Activated T-helper 2 cell treated with anti-CD3 and anti-CD28 coated beads, Interferon-gamma antibody, Interleukin-2, Interleukin-4, amounts not matched to agents 10 μg/mL and 5 μg/mL and 100 μg/mL, durations not matched to agents 14 hours and 24 hours and 36 hours (primary cell): ENCODE results near the gene INHA. TPM values are rescaled to one million over a fixed set of nuclear protein-coding genes. Genes with fewer than 3 reads are reported as not detected.

Experiments used
- DNase-seq: peaks from one replicate; pipeline ENCODE4 v3.0.0; 2021; ENCODE audit warnings: low spot score
- H3K27ac Mint-ChIP-seq: one replicate; pipeline ENCODE4 v1.8.0; 2021; ENCODE audit warnings: mixed read lengths
- H3K27me3 Mint-ChIP-seq: one replicate; pipeline ENCODE4 v1.8.0; 2021; ENCODE audit warnings: low read depth, mixed read lengths
- H3K36me3 Mint-ChIP-seq: one replicate; pipeline ENCODE4 v1.8.0; 2021; ENCODE audit warnings: low read depth, mixed read lengths
- H3K4me1 Mint-ChIP-seq: one replicate; pipeline ENCODE4 v1.8.0; 2021; ENCODE audit warnings: low read depth, mixed read lengths
- H3K4me3 Mint-ChIP-seq: one replicate; pipeline ENCODE4 v1.8.0; 2021; ENCODE audit warnings: low read depth, mild to moderate bottlenecking, moderate library complexity, mixed read lengths
- H3K9me3 Mint-ChIP-seq: one replicate; pipeline ENCODE4 v1.8.0; 2021; ENCODE audit warnings: mixed read lengths
- intact Hi-C: fragments of 100-400 bp; cut with micrococcal nuclease; formaldehyde crosslinking; loops from one replicate; pipeline ENCODE4 v1.15.1; 2023
- total RNA-seq: library from RNA; stranded (reverse); gene quantifications from 2 replicates; pipeline ENCODE4 v1.2.3, GENCODE V29; 2022

INHA gene
- total RNA-seq, 1 donor from 2014 or later, result not detected

- Mint-ChIP-seq H3K4me1 (no peaks in the 10 kb centered on the region), H3K27me3 (peaks cover 26% of the 10 kb centered on the region), H3K4me3 (no peak overlapping the region), H3K36me3 (no peaks in the 10 kb centered on the region), H3K27ac (no peak overlapping the region), H3K9me3 (no peaks in the 10 kb centered on the region)
- DNase-seq, result no peak
- intact Hi-C loops, result no loop called here
Observed at GRCh38 chr2:219576505-219577388, 4.6 kb downstream of the INHA start.

DNA sequence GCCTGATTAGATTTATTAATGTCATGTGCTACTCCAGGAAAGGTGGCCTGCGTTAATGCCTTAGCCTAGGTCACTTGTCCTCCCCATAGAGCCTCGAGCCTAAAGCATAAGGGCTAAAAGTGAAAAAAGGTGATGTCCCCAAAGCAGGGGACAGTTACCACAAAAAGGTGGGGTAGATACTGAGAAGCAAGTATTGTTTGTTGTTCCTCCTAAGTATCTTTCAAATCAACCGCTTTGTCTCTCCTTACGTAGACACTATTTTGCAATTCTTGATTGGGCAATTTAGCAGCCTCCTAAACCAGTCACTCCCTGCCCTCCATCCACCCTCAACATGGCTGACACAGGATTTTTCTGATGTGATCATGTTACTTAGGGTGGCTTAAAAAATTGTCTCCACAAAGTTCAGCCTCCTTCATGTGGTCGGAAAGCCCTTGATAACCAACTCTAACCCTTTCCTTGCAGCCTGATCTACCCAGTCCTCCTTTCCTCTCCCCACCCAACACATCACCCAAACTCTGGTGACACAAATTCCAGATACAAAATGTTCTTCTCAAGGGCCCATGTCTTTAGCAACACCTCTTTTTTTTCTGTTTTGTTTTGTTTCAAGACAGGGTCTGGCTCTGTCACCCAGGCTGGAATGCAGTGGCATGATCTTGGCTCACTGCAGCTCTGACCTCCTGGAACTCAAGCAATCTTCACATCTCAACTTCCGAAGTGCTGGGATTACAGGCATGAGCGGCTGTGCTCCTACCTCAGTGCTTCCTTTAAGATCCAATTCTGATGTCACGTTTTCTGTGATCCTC is 6.9 kb downstream of the INHA start:
- H3K9me3 Mint-ChIP-seq, result no peaks in the 10 kb centered on the region
- no peaks in the 10 kb centered on the region for H3K36me3 Mint-ChIP-seq
- no peaks in the 10 kb centered on the region for H3K4me1 Mint-ChIP-seq
- H3K4me3 Mint-ChIP-seq, result no peak overlapping the region
- H3K27me3 Mint-ChIP-seq, result peaks cover 10% of the 10 kb centered on the region
- no peak overlapping the region for H3K27ac Mint-ChIP-seq
- no peak for DNase-seq
- intact Hi-C loops, result no loop called here

DNA sequence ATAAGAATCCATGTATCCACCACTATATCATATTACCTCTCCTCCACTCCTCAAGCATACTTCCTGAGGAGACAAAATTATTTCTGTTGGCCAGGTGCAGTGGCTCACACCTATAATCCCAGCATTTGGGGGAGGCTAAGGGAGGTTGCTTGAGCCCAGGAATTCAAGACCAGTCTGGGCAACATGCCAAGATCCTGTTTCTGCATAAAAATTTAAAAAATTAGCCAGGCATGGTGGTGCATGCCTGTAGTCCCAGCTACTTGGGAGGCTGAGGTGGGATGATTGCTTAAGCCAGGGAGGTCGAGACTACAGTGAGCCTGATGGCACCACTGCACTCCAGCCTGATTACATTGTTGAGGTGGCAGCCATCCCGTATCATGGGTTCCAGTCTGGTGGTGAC is 9.2 kb downstream of the INHA start:
- intact Hi-C loops, result loop anchor here (5.0 kb wide), 1 partner anchor 794 kb away; no protein-coding TSS in a partner anchor

DNA sequence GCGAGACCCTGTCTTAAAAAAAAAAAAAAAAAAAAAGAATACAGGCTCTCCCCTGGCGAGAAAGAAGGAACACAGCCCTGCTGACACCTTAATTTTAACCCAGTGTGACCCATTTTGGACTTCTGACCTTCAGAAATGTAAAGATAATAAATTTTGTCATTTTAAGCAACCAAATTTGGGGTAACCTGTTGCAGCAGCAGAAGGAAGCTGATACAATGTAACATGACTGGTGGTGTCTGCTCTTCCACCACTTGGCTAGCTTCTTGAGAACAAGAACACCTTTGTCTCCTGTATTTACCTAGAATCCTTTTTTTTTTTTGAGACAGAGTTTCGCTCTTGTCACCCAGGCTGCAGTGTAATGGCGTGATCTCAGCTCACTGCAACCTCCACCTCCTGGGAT is 19.0 kb downstream of the INHA start:
- Mint-ChIP-seq H3K4me1 (peaks cover 3% of the 10 kb centered on the region), H3K36me3 (no peaks in the 10 kb centered on the region), H3K27ac (no peak overlapping the region), H3K27me3 (peaks cover 3% of the 10 kb centered on the region), H3K4me3 (no peak overlapping the region), H3K9me3 (no peaks in the 10 kb centered on the region)
- intact Hi-C loops, result no loop called here
- DNase-seq, result no peak

More for the DNA sequence above, 9.2 kb downstream of the INHA start:
- DNase-seq, result no peak
- Mint-ChIP-seq H3K27me3 (peaks cover 17% of the 10 kb centered on the region), H3K9me3 (no peaks in the 10 kb centered on the region), H3K4me3 (no peak overlapping the region), H3K36me3 (no peaks in the 10 kb centered on the region), H3K4me1 (no peaks in the 10 kb centered on the region), H3K27ac (no peak overlapping the region)

DNA sequence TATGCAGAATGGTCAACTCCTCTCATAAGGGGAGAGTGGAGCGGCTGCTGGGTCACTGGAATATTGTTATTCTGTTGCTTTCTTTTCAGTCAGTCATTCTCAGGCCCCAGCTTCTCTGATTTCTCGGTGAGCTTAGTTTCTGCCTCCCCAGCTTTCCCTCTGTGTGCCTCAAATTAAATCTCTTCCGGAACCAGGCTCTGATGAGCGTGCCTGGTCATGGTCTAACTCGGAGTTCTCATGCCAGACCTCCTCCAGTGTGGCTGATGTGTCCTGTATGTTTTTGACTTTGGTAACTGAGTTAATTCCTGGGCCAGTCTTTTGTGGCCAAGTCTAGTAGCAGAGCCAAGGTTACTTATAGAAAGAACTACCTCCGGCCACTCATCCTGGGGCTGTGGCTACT is 20.6 kb downstream of the INHA start:
- no peak for DNase-seq
- Mint-ChIP-seq H3K27ac (no peak overlapping the region), H3K4me3 (no peak overlapping the region), H3K4me1 (peaks cover 8% of the 10 kb centered on the region), H3K27me3 (peaks cover 1% of the 10 kb centered on the region), H3K9me3 (no peaks in the 10 kb centered on the region), H3K36me3 (no peaks in the 10 kb centered on the region)
- intact Hi-C loops, result no loop called here

DNA sequence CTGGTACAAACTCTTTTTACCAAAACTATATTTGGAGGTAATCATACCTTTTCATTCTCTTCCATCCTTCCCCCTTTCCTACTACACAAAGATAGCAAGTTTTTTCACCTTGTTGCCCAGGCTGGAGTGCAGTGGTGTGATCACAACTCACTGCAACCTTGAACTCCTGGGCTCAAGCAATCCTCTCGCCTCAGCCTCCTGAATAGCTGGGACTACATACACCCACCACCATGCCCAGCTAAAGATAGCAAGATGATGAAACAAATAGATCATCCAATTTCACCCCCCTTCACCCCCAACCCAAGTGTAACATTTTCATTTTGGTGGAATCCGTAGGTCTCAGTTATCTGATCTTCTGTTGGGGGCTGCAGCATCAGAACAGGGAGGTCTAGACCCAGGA is 21.0 kb downstream of the INHA start:
- Mint-ChIP-seq H3K4me1 (peaks cover 10% of the 10 kb centered on the region), H3K36me3 (no peaks in the 10 kb centered on the region), H3K9me3 (no peaks in the 10 kb centered on the region), H3K27me3 (peaks cover 1% of the 10 kb centered on the region), H3K4me3 (no peak overlapping the region), H3K27ac (no peak overlapping the region)
- DNase-seq, result no peak
- intact Hi-C loops, result no loop called here

- intact Hi-C loops, result loop anchor here (5.0 kb wide), 2 partner anchors 47 to 418 kb away; partner anchors contain the start of genes CNPPD1 and RETREG2
- H3K4me3 Mint-ChIP-seq, result peak overlapping the region; percentile 31
- no peaks in the 10 kb centered on the region for H3K36me3 Mint-ChIP-seq
- no peak for DNase-seq
- H3K9me3 Mint-ChIP-seq, result no peaks in the 10 kb centered on the region
- H3K27me3 Mint-ChIP-seq, result peaks cover 1% of the 10 kb centered on the region
- H3K27ac Mint-ChIP-seq, result no peak overlapping the region
- H3K4me1 Mint-ChIP-seq, result peaks cover 18% of the 10 kb centered on the region
Observed at GRCh38 chr2:219595256-219595655, 23.1 kb downstream of the INHA start.

DNA sequence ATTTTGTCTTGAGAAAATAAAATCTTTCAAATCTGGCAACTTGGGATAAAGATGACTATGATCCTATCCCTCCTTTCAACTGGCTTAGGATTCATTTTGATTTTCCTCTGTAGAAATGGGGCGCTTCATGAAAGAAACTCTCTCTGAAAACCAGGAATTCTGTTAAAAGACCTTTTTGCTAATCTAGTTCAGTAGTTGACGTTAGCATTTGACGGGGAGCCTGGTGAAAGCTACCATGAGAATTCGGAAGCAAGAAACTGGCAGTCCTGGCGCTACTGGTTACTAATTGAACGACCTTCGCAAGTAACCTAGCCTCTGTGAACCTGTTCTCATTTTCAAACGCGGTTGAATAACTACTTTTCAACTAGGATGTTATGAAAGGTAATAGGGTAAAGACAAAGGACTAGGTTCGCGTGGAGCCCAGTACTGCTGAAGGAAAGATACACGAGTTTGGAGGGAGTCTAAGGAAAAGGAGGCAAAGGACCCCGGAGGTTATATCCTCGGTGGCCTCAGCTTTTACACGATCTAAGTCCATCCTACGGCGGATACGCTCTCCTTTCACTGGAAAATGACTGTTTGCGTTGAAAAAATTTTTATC is 24.9 kb downstream of the INHA start:
- H3K4me1 Mint-ChIP-seq, result peaks cover 18% of the 10 kb centered on the region
- intact Hi-C loops, result loop anchor here (1.0 to 5.0 kb wide), 5 partner anchors 45 to 420 kb away; partner anchors contain the start of genes CHPF, CNPPD1 and RETREG2
- peaks cover 1% of the 10 kb centered on the region for H3K27me3 Mint-ChIP-seq
- peak overlapping the region; percentile 90 for H3K27ac Mint-ChIP-seq
- no peaks in the 10 kb centered on the region for H3K9me3 Mint-ChIP-seq
- no peak for DNase-seq
- H3K4me3 Mint-ChIP-seq, result peak overlapping the region; percentile 93
- H3K36me3 Mint-ChIP-seq, result peaks cover 16% of the 10 kb centered on the region

GRCh38 chr2:219597552-219598307 is 25.6 kb downstream of the INHA start, which contains the start of gene STK11IP:
TSS of gene STK11IP (plus strand) at chr2:219597857. CDS start at chr2:219598120, 263 bp downstream.
- intact Hi-C loops, result loop anchor here (1.0 to 5.0 kb wide), 6 partner anchors 45 to 420 kb away; partner anchors contain the start of genes CHPF, CNPPD1, GMPPA and RETREG2
- H3K4me3 Mint-ChIP-seq, result peak within 1 kb of the TSS; percentile 93
- peaks cover 18% of the 10 kb centered on the region for H3K4me1 Mint-ChIP-seq
- DNase-seq, result peak; percentile 89
- no peaks in the 10 kb centered on the region for H3K9me3 Mint-ChIP-seq
- H3K36me3 Mint-ChIP-seq, result peaks cover 21% of the 10 kb centered on the region
- H3K27ac Mint-ChIP-seq, result peak within 1 kb of the TSS; percentile 90
- H3K27me3 Mint-ChIP-seq, result no peaks in the 10 kb centered on the region

DNA sequence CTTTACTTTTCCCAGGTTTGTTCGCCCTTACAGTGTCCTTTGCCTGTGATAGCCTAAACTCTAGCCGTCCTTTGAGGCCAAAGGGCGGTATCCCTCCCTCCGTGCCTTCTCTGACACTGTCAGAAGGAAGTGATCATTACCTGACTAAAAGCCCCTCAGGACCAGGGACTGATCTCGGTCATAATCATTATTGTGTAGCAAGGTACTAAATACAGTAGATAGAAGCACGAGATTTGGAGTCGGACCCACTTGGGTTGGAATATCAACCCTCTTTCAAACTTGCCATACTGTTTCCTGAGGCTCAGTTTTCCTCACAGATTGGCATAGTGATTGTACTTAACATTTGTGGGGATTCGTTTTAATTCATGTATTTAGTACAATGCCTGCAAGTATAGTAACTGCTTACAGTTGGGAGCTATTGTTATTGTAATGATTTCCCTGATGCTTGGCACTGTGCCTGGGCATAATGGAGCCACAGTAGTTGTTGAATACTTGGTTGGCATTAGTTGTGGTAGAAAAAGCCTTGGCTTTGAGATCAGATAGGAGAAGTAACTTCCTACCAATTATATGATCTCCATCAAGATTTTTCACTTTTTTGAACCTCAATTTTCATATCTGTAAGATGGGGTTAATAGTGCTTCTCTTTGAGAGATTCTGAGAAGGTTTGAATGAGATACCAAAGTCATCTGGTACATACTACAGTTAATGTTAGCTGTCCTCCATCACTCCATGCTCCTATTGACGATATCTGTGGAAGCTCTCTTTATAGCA is 26.4 kb downstream of the INHA start:
- peak overlapping the region; percentile 93 for H3K4me3 Mint-ChIP-seq
- peaks cover 22% of the 10 kb centered on the region for H3K36me3 Mint-ChIP-seq
- DNase-seq, result no peak
- peaks cover 18% of the 10 kb centered on the region for H3K4me1 Mint-ChIP-seq
- peak overlapping the region; percentile 90 for H3K27ac Mint-ChIP-seq
- no peaks in the 10 kb centered on the region for H3K27me3 Mint-ChIP-seq
- H3K9me3 Mint-ChIP-seq, result no peaks in the 10 kb centered on the region
- intact Hi-C loops, result loop anchor here (1.0 to 5.0 kb wide), 3 partner anchors 44 to 421 kb away; partner anchors contain the start of genes CNPPD1, GMPPA and RETREG2

- DNase-seq, result no peak
- Mint-ChIP-seq H3K4me1 (peaks cover 2% of the 10 kb centered on the region), H3K4me3 (no peak overlapping the region), H3K27me3 (no peaks in the 10 kb centered on the region), H3K9me3 (no peaks in the 10 kb centered on the region), H3K36me3 (peaks cover 41% of the 10 kb centered on the region), H3K27ac (no peak overlapping the region)
- intact Hi-C loops, result no loop called here
Observed at GRCh38 chr2:219603771-219604170, 31.7 kb downstream of the INHA start.
